GM19395 (cell line): ENCODE data around the gene MIER2.
"Not testable (repeated sequence)": the region's sequence is repeated elsewhere in the genome, so short reads cannot be mapped to it uniquely, and the experiment has no call there.

ENCODE experiments used
- ATAC-seq: cut with Tn5 transposase; IDR thresholded peaks from one replicate; pipeline ENCODE4 v1.9.1; 2021; ENCODE audit warnings: mild to moderate bottlenecking, moderate library complexity; ENCODE audit not compliant: unreplicated experiment

Gene MIER2

DNA sequence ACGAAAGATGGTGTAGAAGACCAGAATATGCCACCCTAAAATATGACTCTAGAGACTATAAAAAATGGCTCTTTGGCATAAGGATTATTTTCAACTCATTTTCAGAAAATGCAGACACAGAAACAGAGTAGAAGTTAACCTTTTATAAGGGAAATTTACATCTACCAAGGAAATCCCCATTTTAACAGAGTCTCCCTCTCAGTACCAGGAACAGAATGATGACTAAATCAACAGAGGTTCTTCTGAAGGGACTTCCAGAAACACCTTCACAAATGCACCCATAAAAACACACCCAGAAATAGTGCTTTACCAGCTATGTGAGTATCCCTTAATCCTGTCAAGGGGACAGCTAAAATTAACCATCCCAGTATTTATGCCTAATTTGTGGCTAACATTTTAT, 82.5 kb downstream of the MIER2 start:
- ATAC-seq: no peak

DNA sequence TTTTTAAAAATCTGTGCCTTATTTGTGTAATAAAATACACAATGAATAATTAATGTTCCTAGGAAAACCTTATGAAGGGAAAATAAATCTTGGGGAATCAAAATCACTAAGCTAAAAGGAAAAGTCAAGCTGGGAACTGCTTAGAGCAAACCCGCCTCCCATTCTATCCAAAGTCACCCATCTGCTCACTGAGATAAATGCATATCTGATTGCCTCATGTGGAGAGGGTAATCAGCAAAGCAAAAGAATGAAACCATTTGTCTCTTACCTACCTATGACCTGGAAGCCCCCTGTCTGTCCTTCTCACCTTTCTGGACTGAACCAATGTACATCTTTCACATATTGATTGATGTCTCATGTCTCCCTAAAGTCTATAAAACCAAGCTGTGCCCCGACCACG, 87.8 kb downstream of the MIER2 start:
- ATAC-seq: not testable (repeated sequence)
